H9 (cell line): ENCODE data around the gene GAS1. TPM values are rescaled to one million over a fixed set of nuclear protein-coding genes. Genes with fewer than 3 reads are reported as not detected.
A peak's percentile ranks its signal among the peaks of the same experiment; 100 is the strongest.

Source experiments
- DNase-seq: peaks from one replicate; pipeline ENCODE4 v3.0.0-alpha.2; 2017
- H2AFZ ChIP-seq: one replicate; pipeline ENCODE4 v1.6.1; 2013; ENCODE audit warnings: mild to moderate bottlenecking, low read length, control low read depth, moderate library complexity
- H2AK5ac ChIP-seq: 2 replicates; pipeline ENCODE4 v1.6.1; 2013; ENCODE audit warnings: low read length, control low read depth, mixed read lengths; ENCODE audit not compliant: insufficient read length
- H2BK120ac ChIP-seq: one replicate; pipeline ENCODE4 v1.6.1; 2013; ENCODE audit warnings: low read depth, mild to moderate bottlenecking, low read length, control low read depth, inconsistent platforms; ENCODE audit not compliant: poor library complexity, severe bottlenecking
- H2BK12ac ChIP-seq: 2 replicates; pipeline ENCODE4 v1.6.1; 2013; ENCODE audit warnings: low read length, control low read depth, mixed read lengths, low read depth; ENCODE audit not compliant: insufficient read length
- H2BK15ac ChIP-seq: 2 replicates; pipeline ENCODE4 v1.6.1; 2013; ENCODE audit warnings: low read depth, low read length, control low read depth
- H2BK20ac ChIP-seq: one replicate; pipeline ENCODE4 v1.6.1; 2013; ENCODE audit warnings: low read depth, mild to moderate bottlenecking, low read length, control low read depth, inconsistent platforms; ENCODE audit not compliant: poor library complexity, severe bottlenecking
- H2BK5ac ChIP-seq: 2 replicates; pipeline ENCODE4 v1.6.1; 2013; ENCODE audit warnings: low read length, control low read depth, mixed read lengths; ENCODE audit not compliant: insufficient read length
- H3K14ac ChIP-seq: 2 replicates; pipeline ENCODE4 v1.6.1; 2013; ENCODE audit warnings: low read length, control low read depth; ENCODE audit not compliant: insufficient read depth
- H3K18ac ChIP-seq: 2 replicates; pipeline ENCODE4 v1.6.1; 2013; ENCODE audit warnings: low read depth, mild to moderate bottlenecking, mixed read lengths, low read length, control low read depth; ENCODE audit not compliant: insufficient read length
- H3K23ac ChIP-seq: 2 replicates; pipeline ENCODE4 v1.6.1; 2013; ENCODE audit warnings: low read length, control low read depth, mixed read lengths, low read depth; ENCODE audit not compliant: insufficient read length
- H3K23me2 ChIP-seq: 2 replicates; pipeline ENCODE4 v1.6.1; 2013; ENCODE audit warnings: low read depth, mild to moderate bottlenecking, mixed read lengths, low read length, control low read depth; ENCODE audit not compliant: insufficient read length, poor library complexity, severe bottlenecking
- H3K27ac ChIP-seq: 2 replicates; pipeline ENCODE4 v1.5.1; 2013; ENCODE audit warnings: low read length, control low read depth, mixed read lengths, low read depth; ENCODE audit not compliant: insufficient read length
- H3K27me3 ChIP-seq: 2 replicates; pipeline ENCODE4 v1.6.1; 2013; ENCODE audit warnings: low read length, control low read depth, inconsistent platforms; ENCODE audit not compliant: insufficient read depth
- H3K4ac ChIP-seq: 2 replicates; pipeline ENCODE4 v1.6.1; 2013; ENCODE audit warnings: low read depth, mild to moderate bottlenecking, control low read depth, inconsistent platforms, low read length, moderate library complexity
- H3K4me1 ChIP-seq: 2 replicates; pipeline ENCODE4 v1.6.1; 2013; ENCODE audit warnings: low read length, control low read depth, inconsistent platforms; ENCODE audit not compliant: insufficient read depth
- H3K4me2 ChIP-seq: 2 replicates; pipeline ENCODE4 v1.6.1; 2013; ENCODE audit warnings: low read length, control low read depth, mixed read lengths; ENCODE audit not compliant: insufficient read length, insufficient read depth
- H3K56ac ChIP-seq: 2 replicates; pipeline ENCODE4 v1.6.1; 2013; ENCODE audit warnings: low read depth, mild to moderate bottlenecking, mixed read lengths, low read length, control low read depth; ENCODE audit not compliant: insufficient read length
- H3K79me1 ChIP-seq: 2 replicates; pipeline ENCODE4 v1.6.1; 2013; ENCODE audit warnings: low read depth, mild to moderate bottlenecking, moderate library complexity, low read length, control low read depth, inconsistent platforms; ENCODE audit not compliant: insufficient read depth, poor library complexity, severe bottlenecking
- H3K79me2 ChIP-seq: 2 replicates; pipeline ENCODE4 v1.6.1; 2013; ENCODE audit warnings: low read length, control low read depth, inconsistent platforms; ENCODE audit not compliant: insufficient read depth
- H3K9ac ChIP-seq: 2 replicates; pipeline ENCODE4 v1.6.1; 2013; ENCODE audit warnings: low read length, control low read depth, mixed read lengths; ENCODE audit not compliant: insufficient read length; ENCODE audit errors: extremely low read depth
- H3K9me3 ChIP-seq: one replicate; pipeline ENCODE4 v1.6.1; 2013; ENCODE audit warnings: low read depth, low read length, inconsistent platforms; ENCODE audit not compliant: control insufficient read depth
- H3T11ph ChIP-seq: one replicate; pipeline ENCODE4 v1.6.1; 2013; ENCODE audit warnings: mild to moderate bottlenecking, low read length, control low read depth, inconsistent platforms
- H4K20me1 ChIP-seq: one replicate; pipeline ENCODE4 v1.6.1; 2013; ENCODE audit not compliant: control insufficient read depth, insufficient read length, insufficient read depth
- H4K5ac ChIP-seq: 2 replicates; pipeline ENCODE4 v1.6.1; 2013; ENCODE audit warnings: low read depth, mild to moderate bottlenecking, mixed read lengths, low read length, control low read depth; ENCODE audit not compliant: insufficient read length
- H4K8ac ChIP-seq: replicated peaks from 2 replicates; pipeline ENCODE4 v1.6.1; 2013; ENCODE audit warnings: low read length, control low read depth, mixed read lengths, low read depth; ENCODE audit not compliant: insufficient read length
- H4K91ac ChIP-seq: 2 replicates; pipeline ENCODE4 v1.6.1; 2013; ENCODE audit warnings: low read depth, mild to moderate bottlenecking, moderate library complexity, mixed read lengths, low read length, control low read depth; ENCODE audit not compliant: insufficient read length
- H3K27ac Mint-ChIP-seq, 3 experiments: 2 replicates in 2 of 3; 3 replicates in 1 of 3; pipeline ENCODE4 v1.8.0; 2020 to 2021; ENCODE audit warnings: mixed read lengths in 3 of 3, mild to moderate bottlenecking in 1 of 3, moderate library complexity in 1 of 3
- H3K27me3 Mint-ChIP-seq: 2 replicates; pipeline ENCODE4 v1.8.0; 2021; ENCODE audit warnings: low read depth, mild to moderate bottlenecking, moderate library complexity, mixed read lengths
- H3K36me3 Mint-ChIP-seq, 3 experiments: 2 replicates in 2 of 3; 3 replicates in 1 of 3; pipeline ENCODE4 v1.8.0; 2020 to 2021; ENCODE audit warnings: low read depth in 3 of 3, mixed read lengths in 3 of 3; ENCODE audit not compliant: insufficient read depth in 1 of 3
- H3K4me1 Mint-ChIP-seq, 2 experiments: 2 replicates each; pipeline ENCODE4 v1.8.0; 2020; ENCODE audit warnings: mixed read lengths in 2 of 2
- H3K4me3 Mint-ChIP-seq, 2 experiments: 2 replicates in 1 of 2; 3 replicates in 1 of 2; pipeline ENCODE4 v1.8.0; 2020 to 2021; ENCODE audit warnings: mild to moderate bottlenecking in 2 of 2, mixed read lengths in 2 of 2, moderate library complexity in 1 of 2
- H3K9me3 Mint-ChIP-seq, 2 experiments: 2 replicates in 1 of 2; 3 replicates in 1 of 2; pipeline ENCODE4 v1.8.0; 2020; ENCODE audit warnings: mild to moderate bottlenecking in 2 of 2, mixed read lengths in 2 of 2, moderate library complexity in 1 of 2
- WGBS: extraction: QIAGEN DNeasy Blood & Tissue Kit; methylation state at CpG from one replicate; pipeline ENCODE4 v1.1.7; 2013; ENCODE audit warnings: missing lambda C conversion rate, low lambda C conversion rate, mixed read lengths; ENCODE audit not compliant: insufficient read length; ENCODE audit errors: extremely low coverage; 5-methylcytosine and 5-hydroxymethylcytosine counted together
- total RNA-seq: library from RNA; stranded (reverse); gene quantifications from 2 replicates; pipeline ENCODE4 v1.2.1, GENCODE V29; 2021
- TF ChIP-seq, protein P1 (sequence below): fragments of 200-600 bp; sonication (generic); conservative IDR thresholded peaks from 3 replicates; pipeline ENCODE4 v1.8.0; 2021; ENCODE audit warnings: antibody characterized with exemption, mild to moderate bottlenecking

GAS1 gene
- total RNA-seq, 1 experiment from 2014 or later, result 2.3 TPM

DNA sequence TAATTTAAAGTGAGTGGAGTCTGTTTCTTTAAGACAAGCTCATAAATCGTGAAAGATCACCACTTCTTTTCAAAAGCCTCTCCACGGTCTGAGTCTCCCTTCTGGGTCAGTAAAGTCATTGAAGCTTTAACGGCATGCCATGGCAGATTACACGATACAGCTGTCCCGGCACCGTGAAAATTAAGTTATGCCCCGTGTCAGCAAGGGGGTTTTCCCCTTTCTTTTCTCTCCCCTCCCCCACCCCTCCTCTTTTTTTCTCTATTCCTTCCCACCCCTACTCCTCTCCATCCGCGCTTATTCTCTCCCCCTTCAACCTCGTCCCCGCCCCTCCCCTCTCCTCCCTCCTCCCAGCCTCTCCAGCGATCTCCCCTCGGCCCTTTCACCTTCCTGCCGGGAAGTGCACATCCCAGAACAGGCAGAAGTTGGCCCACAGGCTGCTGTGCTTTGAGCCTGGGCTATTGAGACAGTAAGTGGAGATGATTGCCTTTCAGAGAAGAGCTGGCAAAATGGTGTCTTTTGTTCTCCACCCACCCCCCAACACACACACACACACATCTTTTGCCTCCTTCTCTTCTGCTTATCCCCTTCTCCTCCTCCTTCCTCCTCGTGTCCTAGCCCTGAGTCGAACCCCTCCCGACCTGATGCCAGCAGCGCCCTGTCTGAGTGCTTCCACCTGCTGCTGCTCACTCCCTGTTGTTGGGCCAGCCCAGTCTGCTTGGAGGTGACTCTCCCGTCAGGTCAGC is 44.1 kb downstream of the GAS1 start:
- no peak overlapping the region for H3K14ac ChIP-seq
- Mint-ChIP-seq H3K36me3 (0 out of 7 replicates have a peak, but pooled peaks cover 0 to 4% (median 0%) of the 10 kb centered on the region in 3 experiments), H3K4me3 (peak overlapping the region; percentile 76 to 89), H3K27me3 (peaks cover 77% of the 10 kb centered on the region), H3K4me1 (peaks cover 32 to 48% of the 10 kb centered on the region in 2 experiments), H3K9me3 (peaks cover 0 to 11% of the 10 kb centered on the region in 2 experiments; a peak in 2 of 5 replicates), H3K27ac (peak overlapping the region in 1 of 3 experiments; percentile 1; a peak in 2 of 7 replicates)
- H3K9ac ChIP-seq, result no peak overlapping the region
- no peaks in the 10 kb centered on the region for H3K79me2 ChIP-seq
- no CpG with 5 or more reads among the region's 19 CpGs for WGBS
- TF ChIP-seq, protein P1, sequence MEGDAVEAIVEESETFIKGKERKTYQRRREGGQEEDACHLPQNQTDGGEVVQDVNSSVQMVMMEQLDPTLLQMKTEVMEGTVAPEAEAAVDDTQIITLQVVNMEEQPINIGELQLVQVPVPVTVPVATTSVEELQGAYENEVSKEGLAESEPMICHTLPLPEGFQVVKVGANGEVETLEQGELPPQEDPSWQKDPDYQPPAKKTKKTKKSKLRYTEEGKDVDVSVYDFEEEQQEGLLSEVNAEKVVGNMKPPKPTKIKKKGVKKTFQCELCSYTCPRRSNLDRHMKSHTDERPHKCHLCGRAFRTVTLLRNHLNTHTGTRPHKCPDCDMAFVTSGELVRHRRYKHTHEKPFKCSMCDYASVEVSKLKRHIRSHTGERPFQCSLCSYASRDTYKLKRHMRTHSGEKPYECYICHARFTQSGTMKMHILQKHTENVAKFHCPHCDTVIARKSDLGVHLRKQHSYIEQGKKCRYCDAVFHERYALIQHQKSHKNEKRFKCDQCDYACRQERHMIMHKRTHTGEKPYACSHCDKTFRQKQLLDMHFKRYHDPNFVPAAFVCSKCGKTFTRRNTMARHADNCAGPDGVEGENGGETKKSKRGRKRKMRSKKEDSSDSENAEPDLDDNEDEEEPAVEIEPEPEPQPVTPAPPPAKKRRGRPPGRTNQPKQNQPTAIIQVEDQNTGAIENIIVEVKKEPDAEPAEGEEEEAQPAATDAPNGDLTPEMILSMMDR, result no peak
- H4K8ac ChIP-seq, result no peak overlapping the region
- H3K4me1 ChIP-seq, result no peaks in the 10 kb centered on the region
- no peak overlapping the region for H3K4ac ChIP-seq
- H3K23ac ChIP-seq, result no peak overlapping the region
- H4K20me1 ChIP-seq, result no peaks in the 10 kb centered on the region
- no peak overlapping the region for H2BK12ac ChIP-seq
- peaks cover 5% of the 10 kb centered on the region for H3K23me2 ChIP-seq
- H2BK15ac ChIP-seq, result no peak overlapping the region
- H3K56ac ChIP-seq, result no peak overlapping the region
- no peak overlapping the region for H3K18ac ChIP-seq
- H3K27me3 ChIP-seq, result peaks cover 10% of the 10 kb centered on the region; the same call in 1 of the 2 replicates
- H2BK20ac ChIP-seq, result no peak overlapping the region
- peak overlapping the region; percentile 83 for H3K4me2 ChIP-seq
- H3K9me3 ChIP-seq, result no peaks in the 10 kb centered on the region
- no peaks in the 10 kb centered on the region for H3K79me1 ChIP-seq
- no peak overlapping the region for H2BK120ac ChIP-seq
- DNase-seq, result peak; percentile 67
- H4K91ac ChIP-seq, result no peak overlapping the region
- H4K5ac ChIP-seq, result no peak overlapping the region
- no peak overlapping the region for H3K27ac ChIP-seq
- H3T11ph ChIP-seq, result no peak overlapping the region
- no peak overlapping the region for H2BK5ac ChIP-seq
- H2AFZ ChIP-seq, result peak overlapping the region; percentile 0
- no peak overlapping the region for H2AK5ac ChIP-seq
